ENCODE data around the gene ZNF697. TPM values are rescaled to one million over a fixed set of nuclear protein-coding genes. Genes with fewer than 3 reads are reported as not detected.

The ZNF697 gene
- polyA plus RNA-seq, 1 donor (not counting 4 experiments of a cell fraction or from before 2014, with no cell fraction given): 4.7 TPM

- Histone ChIP-seq H3K79me2 (ENCODE audit: control insufficient read depth, insufficient read depth, low read length) (no peaks in the 10 kb centered on the region), H3K27me3 (ENCODE audit: control insufficient read depth, extremely low read depth, insufficient read depth, low read length) (no peaks in the 10 kb centered on the region), H3K27ac (ENCODE audit: control insufficient read depth, insufficient read depth, low read length) (no peak overlapping the region), H3K4me3 (ENCODE audit: control insufficient read depth in 2 of 3, extremely low read depth in 1 of 3, insufficient read depth in 2 of 3, low read depth in 1 of 3, low read length in 3 of 3) (no peak overlapping the region), H2AFZ (ENCODE audit: control insufficient read depth, low read length) (no peak overlapping the region), H3K9me3 (ENCODE audit: control insufficient read depth, low read depth, low read length) (no peaks in the 10 kb centered on the region), H3K4me1 (ENCODE audit: control insufficient read depth, extremely low read depth, insufficient read depth, low read length) (no peaks in the 10 kb centered on the region), H3K9ac (ENCODE audit: control insufficient read depth, extremely low read depth, insufficient read depth, low read length) (no peak overlapping the region), H4K20me1 (ENCODE audit: control insufficient read depth, extremely low read depth, insufficient read depth, low read length) (no peaks in the 10 kb centered on the region), H3K9me1 (ENCODE audit: control insufficient read depth, extremely low read depth, insufficient read depth, low read length) (no peaks in the 10 kb centered on the region), H3K4me2 (ENCODE audit: control insufficient read depth, extremely low read depth, insufficient read depth, low read depth, low read length) (no peak overlapping the region), H3K36me3 (ENCODE audit: control insufficient read depth in 2 of 2, extremely low read depth in 1 of 2, insufficient read depth in 2 of 2, low read length in 2 of 2) (no peaks in the 10 kb centered on the region)
- TF ChIP-seq EZH2 (IDR thresholded peaks at IDR 0.05; ENCODE audit: low read length): no peak
- no peak for TF ChIP-seq CTCF (optimal IDR thresholded peaks at IDR 0.05 in 1 of 3, IDR thresholded peaks at IDR 0.05 in 1 of 3, conservative IDR thresholded peaks at IDR 0.05 in 1 of 3; ENCODE audit: extremely low read depth in 1 of 3, insufficient read depth in 2 of 3, low read length in 3 of 3)
- FAIRE-seq (no peak), DNase-seq (ENCODE audit: low read depth, low spot score) (no peak)
- dilution Hi-C loops (cut with MboI; ENCODE audit: extremely low pct_ligation_motif_present, low sequenced_read_pairs): no loop called here
Observed at GRCh38 chr1:119659628-119660027, 11.6 kb upstream of the ZNF697 start.

- H3K79me2 ChIP-seq (ENCODE audit: control insufficient read depth, insufficient read depth, low read length): no peaks in the 10 kb centered on the region
- FAIRE-seq: no peak
- H3K9ac ChIP-seq (ENCODE audit: control insufficient read depth, extremely low read depth, insufficient read depth, low read length): no peak overlapping the region
- no peaks in the 10 kb centered on the region for H3K27me3 ChIP-seq (ENCODE audit: control insufficient read depth, extremely low read depth, insufficient read depth, low read length)
- no peaks in the 10 kb centered on the region for H4K20me1 ChIP-seq (ENCODE audit: control insufficient read depth, extremely low read depth, insufficient read depth, low read length)
- no peak overlapping the region for H3K4me3 ChIP-seq (ENCODE audit: control insufficient read depth in 2 of 3, extremely low read depth in 1 of 3, insufficient read depth in 2 of 3, low read depth in 1 of 3, low read length in 3 of 3)
- peaks cover 12% of the 10 kb centered on the region for H3K4me1 ChIP-seq (ENCODE audit: control insufficient read depth, extremely low read depth, insufficient read depth, low read length)
- H3K4me2 ChIP-seq (ENCODE audit: control insufficient read depth, extremely low read depth, insufficient read depth, low read depth, low read length): no peak overlapping the region
- dilution Hi-C loops (cut with MboI; ENCODE audit: extremely low pct_ligation_motif_present, low sequenced_read_pairs): no loop called here
- DNase-seq (ENCODE audit: low read depth, low spot score): no peak
- no peak for TF ChIP-seq EZH2 (IDR thresholded peaks at IDR 0.05; ENCODE audit: low read length)
- TF ChIP-seq CTCF (optimal IDR thresholded peaks at IDR 0.05 in 1 of 3, IDR thresholded peaks at IDR 0.05 in 1 of 3, conservative IDR thresholded peaks at IDR 0.05 in 1 of 3; ENCODE audit: extremely low read depth in 1 of 3, insufficient read depth in 2 of 3, low read length in 3 of 3): no peak
- H3K9me1 ChIP-seq (ENCODE audit: control insufficient read depth, extremely low read depth, insufficient read depth, low read length): no peaks in the 10 kb centered on the region
- H3K36me3 ChIP-seq (ENCODE audit: control insufficient read depth in 2 of 2, extremely low read depth in 1 of 2, insufficient read depth in 2 of 2, low read length in 2 of 2): no peaks in the 10 kb centered on the region
- H3K27ac ChIP-seq (ENCODE audit: control insufficient read depth, insufficient read depth, low read length): no peak overlapping the region
- no peaks in the 10 kb centered on the region for H3K9me3 ChIP-seq (ENCODE audit: control insufficient read depth, low read depth, low read length)
- H2AFZ ChIP-seq (ENCODE audit: control insufficient read depth, low read length): no peak overlapping the region
Observed at GRCh38 chr1:119656410-119656955, 8.4 kb upstream of the ZNF697 start.

Measured in keratinocyte (primary cell).